IMR-90 (cell line): Measurements from ENCODE around the gene RHBDD1.

Experiments
- CEBPB ChIP-seq: IDR thresholded peaks from 2 replicates; pipeline ENCODE4 v1.6.1; 2012; ENCODE audit warnings: low read depth, low read length, improper control_type of control experiment
- CTCF ChIP-seq: conservative IDR thresholded peaks from 2 replicates; pipeline ENCODE4 v1.5.1; 2012; ENCODE audit warnings: mild to moderate bottlenecking, low read depth, low read length, improper control_type of control experiment
- ELK1 ChIP-seq: fragments of 150-350 bp; IDR thresholded peaks from 2 replicates; pipeline ENCODE4 v1.6.1; 2016; ENCODE audit warnings: low read depth, mild to moderate bottlenecking, low read length, moderate library complexity, borderline replicate concordance
- FOS ChIP-seq: fragments of 150-350 bp; IDR thresholded peaks from 2 replicates; pipeline ENCODE4 v1.6.1; 2016; ENCODE audit warnings: low read depth, low read length
- MAFK ChIP-seq: IDR thresholded peaks from 2 replicates; pipeline ENCODE4 v1.6.1; 2012; ENCODE audit warnings: low read depth, low read length, improper control_type of control experiment
- MXI1 ChIP-seq: IDR thresholded peaks from 2 replicates; pipeline ENCODE4 v1.6.1; 2012; ENCODE audit warnings: low read depth, mild to moderate bottlenecking, low read length, moderate library complexity, borderline replicate concordance
- NFE2L2 ChIP-seq: fragments of 150-350 bp; IDR thresholded peaks from 2 replicates; pipeline ENCODE4 v1.6.1; 2016; ENCODE audit warnings: low read depth, mild to moderate bottlenecking, low read length
- POLR2A ChIP-seq: IDR thresholded peaks from 2 replicates; pipeline ENCODE4 v1.6.1; 2012; ENCODE audit warnings: mild to moderate bottlenecking, low read depth, low read length
- RAD21 ChIP-seq: IDR thresholded peaks from 2 replicates; pipeline ENCODE4 v1.6.1; 2012; ENCODE audit warnings: low read length, improper control_type of control experiment
- RCOR1 ChIP-seq: IDR thresholded peaks from 2 replicates; pipeline ENCODE4 v1.6.1; 2012; ENCODE audit warnings: mild to moderate bottlenecking, low read length, improper control_type of control experiment; ENCODE audit not compliant: insufficient replicate concordance
- RFX5 ChIP-seq: IDR thresholded peaks from 2 replicates; pipeline ENCODE4 v1.8.0; 2012; ENCODE audit warnings: low read depth, mild to moderate bottlenecking, low read length, moderate library complexity
- SMC3 ChIP-seq: fragments of 150-350 bp; IDR thresholded peaks from 2 replicates; pipeline ENCODE4 v1.6.1; 2016; ENCODE audit warnings: low read depth, mild to moderate bottlenecking, antibody characterized with exemption, low read length, moderate library complexity
- TF ChIP-seq, protein P1 (sequence below): fragments of 150-350 bp; IDR thresholded peaks from 2 replicates; pipeline ENCODE4 v1.6.1; 2017; ENCODE audit warnings: mild to moderate bottlenecking, antibody characterized with exemption, low read length, low read depth

GRCh38 chr2:226906163-226906693, 70.4 kb downstream of the RHBDD1 start:
- TF ChIP-seq CTCF: no peak
- TF ChIP-seq CEBPB: no peak
- no peak for TF ChIP-seq POLR2A
- no peak for TF ChIP-seq SMC3
- no peak for TF ChIP-seq RFX5
- TF ChIP-seq, protein P1, sequence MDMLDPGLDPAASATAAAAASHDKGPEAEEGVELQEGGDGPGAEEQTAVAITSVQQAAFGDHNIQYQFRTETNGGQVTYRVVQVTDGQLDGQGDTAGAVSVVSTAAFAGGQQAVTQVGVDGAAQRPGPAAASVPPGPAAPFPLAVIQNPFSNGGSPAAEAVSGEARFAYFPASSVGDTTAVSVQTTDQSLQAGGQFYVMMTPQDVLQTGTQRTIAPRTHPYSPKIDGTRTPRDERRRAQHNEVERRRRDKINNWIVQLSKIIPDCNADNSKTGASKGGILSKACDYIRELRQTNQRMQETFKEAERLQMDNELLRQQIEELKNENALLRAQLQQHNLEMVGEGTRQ: no peak
- no peak for TF ChIP-seq ELK1
- TF ChIP-seq NFE2L2: no peak
- no peak for TF ChIP-seq MXI1
- no peak for TF ChIP-seq FOS
- TF ChIP-seq MAFK: no peak
- no peak for TF ChIP-seq RAD21
- no peak for TF ChIP-seq RCOR1
